ENCODE measurements around the gene DLGAP3. TPM values are rescaled to one million over a fixed set of nuclear protein-coding genes. Genes with fewer than 3 reads are reported as not detected.

DLGAP3 gene
- total RNA-seq, 2 experiments from 2014 or later: 0.69 to 0.74 TPM

DNA sequence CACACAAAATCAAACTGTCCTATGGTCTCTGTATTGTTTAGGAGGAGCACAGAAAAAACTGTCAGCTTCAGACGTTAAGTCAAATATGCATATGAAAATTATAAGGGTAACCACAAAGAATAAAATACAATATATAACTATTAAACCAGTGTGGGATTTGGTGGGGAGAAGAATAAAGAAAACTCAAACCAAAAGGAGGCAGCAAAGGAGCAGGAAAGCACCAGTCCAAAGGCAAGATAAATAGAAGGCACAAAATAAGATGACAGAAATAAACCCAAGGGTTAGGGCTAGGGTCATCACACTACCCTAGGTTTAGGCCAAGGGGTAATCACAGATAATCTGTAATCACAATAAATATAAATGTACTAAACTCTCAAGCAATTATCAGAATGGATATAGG is 32.8 kb downstream of the DLGAP3 start:
- H3K9me3 Mint-ChIP-seq: peaks cover 10% of the 10 kb centered on the region
- CTCF ChIA-PET: interaction anchor here (0.6 to 0.7 kb wide), 2 partner anchors 357 to 534 kb away, joined by 3 read pairs; no protein-coding TSS in a partner anchor
- H3K27me3 Mint-ChIP-seq (ENCODE audit: low read depth): peaks cover 11% of the 10 kb centered on the region
- no peak overlapping the region for H3K27ac Mint-ChIP-seq
- H3K4me1 Mint-ChIP-seq (ENCODE audit: low read depth): no peaks in the 10 kb centered on the region
- peaks cover 4% of the 10 kb centered on the region for H3K36me3 Mint-ChIP-seq (ENCODE audit: low read depth)
- intact Hi-C loops (cut with micrococcal nuclease): no loop called here
- no peak overlapping the region for H3K4me3 Mint-ChIP-seq
- no peak for DNase-seq

DNA sequence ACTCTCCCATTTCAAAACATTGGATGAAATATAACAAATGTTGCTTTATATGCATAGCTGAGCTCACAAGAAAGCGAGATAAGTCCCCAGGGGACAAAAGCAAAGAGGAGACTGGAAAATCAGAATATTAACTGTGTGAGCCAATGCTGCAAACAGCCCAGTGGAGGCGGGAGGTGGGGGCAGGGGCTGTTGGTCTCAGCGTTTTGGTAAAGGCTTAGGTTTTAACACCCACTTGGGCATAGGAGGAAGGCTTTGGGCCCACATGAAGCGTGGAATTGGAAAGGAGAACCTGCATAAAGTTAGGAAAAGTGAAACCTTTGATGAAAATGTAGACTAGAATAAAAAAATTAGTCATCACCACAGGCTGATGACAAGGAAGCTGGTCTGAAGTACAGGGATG is 39.7 kb downstream of the DLGAP3 start:
- CTCF ChIA-PET: interaction anchor here (1.6 kb wide), 1 partner anchor 33 kb away, joined by 4 read pairs; no protein-coding TSS in a partner anchor
- Mint-ChIP-seq H3K36me3 (ENCODE audit: low read depth) (peaks cover 4% of the 10 kb centered on the region), H3K27me3 (ENCODE audit: low read depth) (peaks cover 25% of the 10 kb centered on the region), H3K4me3 (no peak overlapping the region), H3K9me3 (peaks cover 10% of the 10 kb centered on the region), H3K27ac (no peak overlapping the region), H3K4me1 (ENCODE audit: low read depth) (peaks cover 5% of the 10 kb centered on the region)
- intact Hi-C loops (cut with micrococcal nuclease): no loop called here
- no peak for DNase-seq

- no peak for DNase-seq
- Mint-ChIP-seq H3K27me3 (ENCODE audit: low read depth) (peaks cover 41% of the 10 kb centered on the region), H3K9me3 (peaks cover 6% of the 10 kb centered on the region), H3K4me3 (no peak overlapping the region), H3K4me1 (ENCODE audit: low read depth) (peaks cover 5% of the 10 kb centered on the region), H3K27ac (no peak overlapping the region), H3K36me3 (ENCODE audit: low read depth) (peaks cover 4% of the 10 kb centered on the region)
- intact Hi-C loops (cut with micrococcal nuclease): no loop called here
- CTCF ChIA-PET: no interaction called here
Observed at GRCh38 chr1:34887593-34887992, 41.9 kb downstream of the DLGAP3 start.

DNA sequence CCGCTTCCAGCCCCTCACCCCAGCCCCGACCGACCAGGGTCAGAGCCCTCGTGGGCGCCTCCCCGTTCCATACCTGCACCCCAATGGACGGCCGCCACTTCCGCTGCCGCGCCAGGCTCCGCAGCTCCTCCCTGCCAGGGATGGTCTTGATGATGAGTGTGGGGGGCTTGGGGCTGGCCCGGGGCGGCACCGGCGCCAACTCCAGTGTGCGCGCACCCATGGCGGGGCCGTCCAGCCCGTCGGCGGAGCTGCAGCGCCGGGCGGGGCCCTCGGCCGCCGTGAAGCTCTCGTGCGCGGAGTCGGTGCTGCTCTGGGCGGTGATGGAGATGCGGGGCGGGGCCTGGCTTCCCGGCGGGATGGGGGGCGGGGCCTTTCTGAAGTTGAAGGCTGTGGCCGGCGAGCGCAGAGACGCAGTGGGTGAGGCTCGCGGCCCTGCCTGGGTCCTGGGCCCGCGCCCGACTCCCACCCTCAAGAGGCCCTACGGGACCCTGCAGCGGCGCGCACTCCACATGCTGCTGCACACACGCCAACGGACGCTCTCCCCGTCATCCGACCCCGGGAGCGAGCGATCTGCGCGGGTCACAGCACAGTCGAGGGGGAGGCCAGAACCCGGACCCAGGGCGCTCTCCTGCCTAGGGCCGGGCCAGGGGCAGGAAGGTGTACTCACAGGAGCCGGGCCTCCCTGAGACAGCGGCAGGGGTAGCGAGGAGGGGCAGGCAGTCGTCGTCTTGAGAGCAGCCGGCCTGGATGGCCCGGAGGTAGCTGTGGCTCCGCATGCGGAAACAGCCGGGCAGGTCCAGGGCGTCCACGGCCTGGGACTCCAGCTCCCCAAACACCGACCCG is 43.8 kb downstream of the DLGAP3 start:
- DNase-seq: peak; percentile 68
- no peaks in the 10 kb centered on the region for H3K9me3 Mint-ChIP-seq
- peaks cover 42% of the 10 kb centered on the region for H3K27me3 Mint-ChIP-seq (ENCODE audit: low read depth)
- H3K4me1 Mint-ChIP-seq (ENCODE audit: low read depth): peaks cover 5% of the 10 kb centered on the region
- H3K4me3 Mint-ChIP-seq: peak overlapping the region; percentile 62
- H3K36me3 Mint-ChIP-seq (ENCODE audit: low read depth): no peaks in the 10 kb centered on the region
- CTCF ChIA-PET: interaction anchor here (1.2 kb wide), 1 partner anchor 26 kb away, joined by 3 read pairs; the partner anchor contains the start of gene SMIM12
- intact Hi-C loops (cut with micrococcal nuclease): no loop called here
- H3K27ac Mint-ChIP-seq: no peak overlapping the region

DNA sequence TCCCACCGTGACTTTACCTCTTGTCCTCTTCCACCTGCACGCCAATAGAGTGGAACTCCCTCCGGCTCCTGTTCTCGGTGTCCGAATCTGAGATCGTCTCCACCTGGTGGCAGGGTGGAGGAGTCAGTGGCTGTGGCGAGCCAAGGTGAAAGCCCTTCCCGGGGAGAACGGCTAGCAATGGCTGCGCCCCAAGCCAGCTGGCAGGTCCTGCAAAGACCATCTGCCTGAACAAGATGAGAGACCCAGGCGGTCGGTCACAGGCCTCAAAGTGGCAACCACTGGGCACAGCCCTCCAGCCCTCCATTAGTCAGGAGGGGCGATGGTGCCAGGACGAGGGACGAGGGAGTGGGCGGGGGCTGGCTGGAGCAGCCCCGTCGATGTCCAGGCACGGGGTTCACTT is 44.5 kb downstream of the DLGAP3 start:
- Mint-ChIP-seq H3K4me1 (ENCODE audit: low read depth) (peaks cover 5% of the 10 kb centered on the region), H3K9me3 (no peaks in the 10 kb centered on the region), H3K27me3 (ENCODE audit: low read depth) (peaks cover 44% of the 10 kb centered on the region), H3K4me3 (peak overlapping the region; percentile 62), H3K36me3 (ENCODE audit: low read depth) (no peaks in the 10 kb centered on the region), H3K27ac (no peak overlapping the region)
- no peak for DNase-seq
- CTCF ChIA-PET: no interaction called here
- intact Hi-C loops (cut with micrococcal nuclease): no loop called here

GRCh38 chr1:34884536-34884935 is 44.9 kb downstream of the DLGAP3 start:
- CTCF ChIA-PET: interaction anchor here (1.0 kb wide), 1 partner anchor 110 kb away, joined by 3 read pairs; no protein-coding TSS in a partner anchor
- Mint-ChIP-seq H3K4me3 (peak overlapping the region; percentile 62), H3K9me3 (no peaks in the 10 kb centered on the region), H3K36me3 (ENCODE audit: low read depth) (no peaks in the 10 kb centered on the region), H3K27ac (no peak overlapping the region), H3K27me3 (ENCODE audit: low read depth) (peaks cover 45% of the 10 kb centered on the region), H3K4me1 (ENCODE audit: low read depth) (peaks cover 5% of the 10 kb centered on the region)
- intact Hi-C loops (cut with micrococcal nuclease): no loop called here
- no peak for DNase-seq

DNA sequence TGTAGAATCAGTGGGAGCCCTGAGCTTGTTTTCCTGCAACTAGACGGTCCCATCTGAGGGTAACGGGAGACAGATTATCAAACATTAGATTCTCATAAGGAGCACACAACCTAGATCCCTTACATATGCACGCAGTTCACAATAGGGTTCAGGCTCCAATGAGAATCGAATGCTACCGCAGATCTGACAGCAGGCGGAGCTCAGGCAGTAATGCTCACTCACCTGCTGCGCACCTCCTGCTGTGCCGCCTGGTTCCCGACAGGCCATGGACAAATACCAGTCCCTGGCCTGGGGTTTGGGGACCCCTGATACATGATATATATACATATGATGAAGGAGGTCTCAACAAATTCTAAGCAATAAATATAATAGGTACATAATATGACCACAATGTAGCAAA is 50.2 kb downstream of the DLGAP3 start:
- CTCF ChIA-PET: interaction anchor here (1.0 kb wide), 1 partner anchor 13 kb away, joined by 3 read pairs; no protein-coding TSS in a partner anchor

DNA sequence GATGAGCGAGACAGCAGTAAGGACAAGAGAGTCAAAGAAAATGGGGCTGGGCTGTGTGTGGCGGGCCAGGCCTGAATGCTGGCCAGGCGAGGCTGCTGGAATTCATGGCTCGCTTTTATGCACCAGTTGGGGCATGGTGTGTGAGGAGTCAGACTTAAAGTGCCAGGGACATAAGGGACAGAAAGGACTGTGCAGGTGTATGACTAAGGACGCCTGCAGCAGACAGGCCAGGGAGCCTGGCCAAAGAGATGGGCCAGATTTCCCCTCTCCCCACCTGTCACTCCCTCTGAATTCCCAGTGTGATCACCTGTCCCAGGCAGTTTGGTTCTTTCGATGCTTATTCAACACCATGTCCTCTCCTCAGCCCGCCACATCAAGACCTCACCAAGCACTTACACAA is 53.0 kb downstream of the DLGAP3 start:
- peaks cover 34% of the 10 kb centered on the region for H3K27me3 Mint-ChIP-seq (ENCODE audit: low read depth)
- no peaks in the 10 kb centered on the region for H3K36me3 Mint-ChIP-seq (ENCODE audit: low read depth)
- no peak overlapping the region for H3K27ac Mint-ChIP-seq
- DNase-seq: no peak
- no peaks in the 10 kb centered on the region for H3K9me3 Mint-ChIP-seq
- no peak overlapping the region for H3K4me3 Mint-ChIP-seq
- intact Hi-C loops (cut with micrococcal nuclease): no loop called here
- CTCF ChIA-PET: no interaction called here
- peaks cover 6% of the 10 kb centered on the region for H3K4me1 Mint-ChIP-seq (ENCODE audit: low read depth)

More for the DNA sequence above, 50.2 kb downstream of the DLGAP3 start:
- no peaks in the 10 kb centered on the region for H3K36me3 Mint-ChIP-seq (ENCODE audit: low read depth)
- H3K4me3 Mint-ChIP-seq: no peak overlapping the region
- no peaks in the 10 kb centered on the region for H3K4me1 Mint-ChIP-seq (ENCODE audit: low read depth)
- peaks cover 30% of the 10 kb centered on the region for H3K27me3 Mint-ChIP-seq (ENCODE audit: low read depth)
- intact Hi-C loops (cut with micrococcal nuclease): no loop called here
- DNase-seq: no peak
- H3K27ac Mint-ChIP-seq: no peak overlapping the region
- no peaks in the 10 kb centered on the region for H3K9me3 Mint-ChIP-seq

DNA sequence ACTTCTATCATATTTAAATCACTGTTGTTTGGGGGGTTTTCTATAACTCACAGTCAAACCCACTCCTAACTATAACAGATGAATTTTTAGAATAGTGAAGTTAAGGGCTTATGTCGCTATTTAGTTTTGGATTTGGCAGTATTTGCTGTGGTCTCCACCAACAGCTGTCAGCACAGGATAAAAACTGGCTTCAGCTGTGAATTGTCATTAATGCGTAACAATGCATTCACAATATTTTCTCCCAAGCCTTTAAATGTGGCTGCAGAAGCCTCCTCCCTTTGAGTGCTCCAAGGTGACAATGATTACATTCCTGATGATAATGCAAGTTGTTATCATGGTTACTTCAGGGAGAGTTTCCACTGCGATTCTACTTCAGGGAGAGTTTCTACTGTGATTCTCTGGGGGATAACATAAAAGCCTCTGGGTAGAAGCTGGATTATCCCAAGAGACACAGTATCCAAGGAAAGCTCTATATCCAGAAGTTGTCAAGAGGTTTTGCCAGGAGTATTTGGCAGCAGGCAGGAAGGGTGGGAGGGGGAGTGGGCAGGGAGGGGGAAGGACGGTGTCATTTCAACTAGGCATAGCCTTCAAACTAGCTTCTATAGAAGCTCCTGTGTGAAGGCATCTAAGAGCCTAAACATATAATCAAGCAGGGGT is 55.0 kb downstream of the DLGAP3 start:
- no peaks in the 10 kb centered on the region for H3K36me3 Mint-ChIP-seq (ENCODE audit: low read depth)
- CTCF ChIA-PET: no interaction called here
- H3K27me3 Mint-ChIP-seq (ENCODE audit: low read depth): peaks cover 36% of the 10 kb centered on the region
- H3K4me3 Mint-ChIP-seq: no peak overlapping the region
- peaks cover 15% of the 10 kb centered on the region for H3K4me1 Mint-ChIP-seq (ENCODE audit: low read depth)
- H3K9me3 Mint-ChIP-seq: no peaks in the 10 kb centered on the region
- H3K27ac Mint-ChIP-seq: no peak overlapping the region
- DNase-seq: no peak
- intact Hi-C loops (cut with micrococcal nuclease): no loop called here

- intact Hi-C loops (cut with micrococcal nuclease): no loop called here
- no peak for DNase-seq
- H3K9me3 Mint-ChIP-seq: no peaks in the 10 kb centered on the region
- no peak overlapping the region for H3K27ac Mint-ChIP-seq
- CTCF ChIA-PET: interaction anchor here (1.1 to 1.6 kb wide), 2 partner anchors 12 to 86 kb away, joined by 3 to 5 read pairs; no protein-coding TSS in a partner anchor
- H3K4me1 Mint-ChIP-seq (ENCODE audit: low read depth): peaks cover 15% of the 10 kb centered on the region
- no peak overlapping the region for H3K4me3 Mint-ChIP-seq
- H3K27me3 Mint-ChIP-seq (ENCODE audit: low read depth): peaks cover 31% of the 10 kb centered on the region
- H3K36me3 Mint-ChIP-seq (ENCODE audit: low read depth): no peaks in the 10 kb centered on the region
Observed at GRCh38 chr1:34872133-34872503, 57.3 kb downstream of the DLGAP3 start.

- Mint-ChIP-seq H3K27me3 (ENCODE audit: low read depth) (peaks cover 26% of the 10 kb centered on the region), H3K36me3 (ENCODE audit: low read depth) (no peaks in the 10 kb centered on the region), H3K4me3 (no peak overlapping the region), H3K9me3 (no peaks in the 10 kb centered on the region), H3K4me1 (ENCODE audit: low read depth) (peaks cover 15% of the 10 kb centered on the region), H3K27ac (no peak overlapping the region)
- DNase-seq: no peak
- CTCF ChIA-PET: interaction anchor here (1.1 to 1.6 kb wide), 3 partner anchors 11 to 85 kb away, joined by 3 to 5 read pairs (median 4); no protein-coding TSS in a partner anchor
- intact Hi-C loops (cut with micrococcal nuclease): no loop called here
Observed at GRCh38 chr1:34871443-34872132, 57.9 kb downstream of the DLGAP3 start.

GRCh38 chr1:34870395-34870794 is 59.1 kb downstream of the DLGAP3 start:
- CTCF ChIA-PET: interaction anchor here (1.1 to 1.6 kb wide), 3 partner anchors 10 to 17 kb away, joined by 3 to 5 read pairs (median 4); partner anchors contain the start of gene SMIM12
- Mint-ChIP-seq H3K27me3 (ENCODE audit: low read depth) (peaks cover 21% of the 10 kb centered on the region), H3K4me3 (no peak overlapping the region), H3K9me3 (no peaks in the 10 kb centered on the region), H3K4me1 (ENCODE audit: low read depth) (peaks cover 15% of the 10 kb centered on the region), H3K36me3 (ENCODE audit: low read depth) (no peaks in the 10 kb centered on the region), H3K27ac (no peak overlapping the region)
- intact Hi-C loops (cut with micrococcal nuclease): no loop called here
- DNase-seq: no peak
